GM18499 (cell line): ENCODE data around the gene SLFN12L.
"Not testable (repeated sequence)": the region's sequence is repeated elsewhere in the genome, so short reads cannot be mapped to it uniquely, and the experiment has no call there.

Source experiments
- ATAC-seq: cut with Tn5 transposase; IDR thresholded peaks from one replicate; pipeline ENCODE4 v1.9.1; 2021; ENCODE audit warnings: moderate number of reproducible peaks; ENCODE audit not compliant: insufficient read depth, unreplicated experiment

Gene SLFN12L

DNA sequence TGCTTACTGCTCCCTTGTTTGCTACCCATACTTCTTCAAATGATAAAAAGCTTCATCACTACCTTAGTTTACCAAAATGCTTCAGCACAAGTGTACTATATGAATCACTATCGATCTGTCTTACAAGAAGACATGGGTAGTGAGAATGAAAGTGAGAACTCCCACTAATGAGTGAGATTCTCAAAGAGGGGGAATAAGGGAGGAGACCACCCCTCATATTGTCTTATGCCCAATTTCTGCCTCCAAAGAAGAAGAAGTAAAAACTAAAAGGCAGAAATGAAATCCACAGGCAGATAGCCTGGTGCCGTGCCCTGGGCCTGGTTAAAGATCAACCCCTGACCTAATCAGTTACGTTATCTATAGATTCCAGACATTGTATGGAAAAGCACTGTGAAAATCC is 29.8 kb downstream of the SLFN12L start:
- not testable (repeated sequence) for ATAC-seq

DNA sequence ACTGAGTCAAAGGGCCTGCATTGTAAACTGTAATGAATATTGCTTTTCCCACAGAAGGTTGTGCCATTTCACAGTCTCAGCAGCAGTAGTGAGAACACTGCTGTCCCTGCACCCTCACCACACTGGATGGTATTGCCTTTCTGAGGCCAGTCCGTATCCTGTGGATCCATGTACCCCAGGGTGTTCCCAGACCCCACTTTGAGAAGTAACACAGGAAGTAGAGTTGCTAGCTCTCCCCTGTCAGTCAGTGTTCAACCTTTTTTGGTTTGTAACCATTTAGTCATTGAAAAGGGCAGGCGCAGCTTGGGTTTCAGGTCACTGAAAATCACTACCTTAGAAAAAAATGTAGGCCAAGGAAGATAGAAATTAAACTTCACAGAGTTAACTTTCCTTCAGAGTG is 37.9 kb downstream of the SLFN12L start:
- ATAC-seq = no peak

DNA sequence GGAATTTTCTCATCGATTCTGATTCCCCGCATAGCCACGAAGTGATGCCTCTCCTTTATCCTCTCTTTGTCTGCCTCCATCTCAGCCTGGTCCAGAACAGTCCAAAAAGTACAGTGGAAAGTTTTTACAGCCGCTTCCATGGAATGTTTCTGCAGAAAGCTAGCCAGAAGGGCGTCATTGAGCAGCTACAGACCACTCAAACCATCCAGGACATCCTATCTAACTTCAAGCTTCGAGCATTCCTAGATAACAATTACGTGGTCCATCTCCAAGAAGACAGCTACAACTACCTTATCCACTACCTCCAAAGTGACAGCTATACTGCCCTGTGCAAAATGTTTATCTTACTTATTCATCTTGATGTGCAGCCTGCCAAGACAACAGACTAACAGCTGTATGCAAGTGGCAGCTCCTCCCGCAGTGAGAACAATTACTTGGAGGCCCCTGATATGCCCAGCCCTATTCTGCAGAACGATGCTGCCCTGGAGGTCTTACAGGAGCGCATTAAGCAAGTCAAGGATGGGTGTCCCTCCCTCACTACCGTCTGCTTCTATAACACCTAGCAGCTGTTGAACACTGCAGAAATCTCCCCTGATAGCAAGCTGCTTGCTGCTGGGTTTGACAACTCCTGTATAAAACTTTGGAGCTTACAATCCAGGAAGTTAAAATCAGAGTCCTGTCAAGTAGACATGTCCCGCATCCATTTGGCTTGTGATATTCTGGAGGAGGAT is 38.9 kb downstream of the SLFN12L start:
- ATAC-seq = no peak

DNA sequence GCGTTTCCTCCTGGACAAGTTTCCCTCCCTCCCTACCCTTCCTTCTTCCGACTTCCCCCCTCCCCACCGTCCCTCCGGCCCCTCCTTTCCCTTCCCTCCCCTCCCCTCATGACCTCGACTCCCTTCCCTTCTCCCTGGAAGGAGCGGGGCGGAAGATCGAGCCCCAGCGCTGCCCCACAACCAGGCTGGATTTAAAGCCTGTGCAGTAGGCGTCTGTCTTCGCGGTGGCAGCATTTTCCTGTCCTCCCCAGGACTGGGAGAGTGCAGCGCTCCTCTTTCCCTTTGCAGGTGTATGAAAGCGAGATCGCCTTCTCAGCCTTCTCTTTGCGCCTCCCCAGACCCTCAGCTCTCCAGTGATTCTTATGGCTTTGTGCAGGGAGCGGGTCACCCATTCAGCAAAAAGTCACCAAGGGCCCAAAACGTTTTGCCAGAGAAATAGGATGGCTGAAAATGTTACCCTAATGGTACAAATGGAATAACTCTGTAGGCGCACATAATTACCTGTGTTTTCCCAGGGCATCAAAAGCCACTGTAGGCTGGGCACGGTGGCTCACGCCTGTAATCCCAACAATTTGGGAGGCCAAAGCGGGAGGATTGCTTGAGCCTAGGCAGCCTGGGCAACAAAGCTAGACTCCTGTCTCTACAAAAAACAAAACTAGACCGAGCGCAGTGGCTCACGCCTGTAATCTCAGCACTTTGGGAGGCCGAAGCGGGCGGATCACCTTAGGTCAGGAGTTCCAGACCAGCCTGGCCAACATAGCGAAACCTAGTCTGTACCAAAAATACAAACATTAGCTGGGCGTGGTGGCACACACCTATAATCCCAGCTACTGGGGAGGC is 40.8 kb downstream of the SLFN12L start:
- no peak for ATAC-seq

DNA sequence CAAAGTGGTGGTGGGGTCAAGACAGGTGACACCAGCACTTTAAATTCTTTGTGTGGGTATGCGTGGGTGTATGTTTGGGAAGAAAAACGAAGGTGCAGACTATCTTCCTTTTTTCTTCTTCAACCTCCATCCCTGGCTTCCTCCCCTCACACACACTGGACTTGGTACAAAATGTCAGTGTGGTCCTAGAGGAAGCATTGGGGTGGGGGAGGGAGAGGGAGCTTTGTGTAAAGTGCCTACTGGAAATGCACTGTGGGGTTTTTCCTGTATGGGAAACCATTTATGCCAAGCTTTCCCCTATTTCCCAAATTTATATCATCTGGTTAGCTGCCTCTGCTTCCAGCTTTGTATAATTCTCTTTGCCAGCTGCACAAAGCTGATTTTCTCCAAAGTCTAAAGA is 44.4 kb downstream of the SLFN12L start:
- ATAC-seq = no peak

DNA sequence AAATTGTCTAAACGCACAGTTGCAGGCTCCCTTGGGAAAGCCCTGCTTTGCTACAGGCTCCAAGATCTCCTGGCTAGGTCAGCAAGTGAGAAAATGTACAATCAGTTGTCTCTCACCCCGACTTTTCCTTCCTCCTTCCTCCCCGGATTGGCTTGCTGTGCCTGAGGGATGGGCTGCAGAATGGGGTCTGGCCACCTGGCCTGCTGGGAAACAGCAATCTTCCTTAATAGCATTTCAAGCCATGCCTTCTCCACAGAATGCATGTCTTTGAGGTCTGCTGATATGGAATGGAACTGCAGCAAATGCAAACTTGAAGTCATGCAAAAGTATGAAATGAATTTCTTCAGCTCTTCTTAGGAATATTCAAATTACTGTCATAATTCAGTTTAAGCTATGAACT is 46.1 kb downstream of the SLFN12L start:
- ATAC-seq = no peak

DNA sequence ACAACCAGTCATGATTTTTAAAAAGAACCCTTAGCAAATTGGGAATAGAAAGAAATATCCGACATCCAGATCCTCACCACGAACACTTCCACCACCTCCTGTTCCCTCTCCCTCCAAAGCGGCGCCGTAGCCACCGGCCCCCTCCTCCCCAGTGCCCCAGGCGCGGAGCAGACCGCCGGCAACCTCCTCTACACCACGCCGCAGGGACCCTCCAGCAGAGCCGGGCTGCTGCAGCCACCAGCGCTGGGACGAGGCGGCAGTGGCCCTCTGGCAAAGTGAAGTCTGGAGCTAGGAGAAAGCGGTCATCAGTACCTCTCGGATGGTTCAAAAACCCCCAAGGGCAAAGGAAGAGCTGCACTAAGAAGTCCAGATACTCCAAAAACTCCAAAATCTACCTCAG is 47.5 kb downstream of the SLFN12L start:
- ATAC-seq = no peak

DNA sequence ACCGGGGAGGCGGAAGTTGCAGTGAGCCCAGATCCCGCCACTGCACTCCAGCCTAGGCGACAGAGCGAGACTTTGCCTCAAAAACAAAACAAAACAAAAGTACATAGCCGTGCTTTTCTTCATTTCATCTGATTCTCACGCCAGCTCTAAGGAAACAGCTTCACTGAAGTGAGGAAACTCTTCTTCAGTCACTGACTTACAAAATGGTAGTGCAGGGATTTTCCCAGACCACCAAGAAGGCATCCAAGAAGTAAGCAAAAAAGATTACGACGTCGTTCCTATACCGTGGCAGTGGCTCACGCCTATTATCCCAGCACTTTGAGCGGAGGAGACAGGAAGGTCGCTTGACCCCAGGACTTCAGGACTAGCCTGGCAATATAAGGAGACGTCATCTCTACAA is 48.5 kb downstream of the SLFN12L start:
- ATAC-seq = no peak

DNA sequence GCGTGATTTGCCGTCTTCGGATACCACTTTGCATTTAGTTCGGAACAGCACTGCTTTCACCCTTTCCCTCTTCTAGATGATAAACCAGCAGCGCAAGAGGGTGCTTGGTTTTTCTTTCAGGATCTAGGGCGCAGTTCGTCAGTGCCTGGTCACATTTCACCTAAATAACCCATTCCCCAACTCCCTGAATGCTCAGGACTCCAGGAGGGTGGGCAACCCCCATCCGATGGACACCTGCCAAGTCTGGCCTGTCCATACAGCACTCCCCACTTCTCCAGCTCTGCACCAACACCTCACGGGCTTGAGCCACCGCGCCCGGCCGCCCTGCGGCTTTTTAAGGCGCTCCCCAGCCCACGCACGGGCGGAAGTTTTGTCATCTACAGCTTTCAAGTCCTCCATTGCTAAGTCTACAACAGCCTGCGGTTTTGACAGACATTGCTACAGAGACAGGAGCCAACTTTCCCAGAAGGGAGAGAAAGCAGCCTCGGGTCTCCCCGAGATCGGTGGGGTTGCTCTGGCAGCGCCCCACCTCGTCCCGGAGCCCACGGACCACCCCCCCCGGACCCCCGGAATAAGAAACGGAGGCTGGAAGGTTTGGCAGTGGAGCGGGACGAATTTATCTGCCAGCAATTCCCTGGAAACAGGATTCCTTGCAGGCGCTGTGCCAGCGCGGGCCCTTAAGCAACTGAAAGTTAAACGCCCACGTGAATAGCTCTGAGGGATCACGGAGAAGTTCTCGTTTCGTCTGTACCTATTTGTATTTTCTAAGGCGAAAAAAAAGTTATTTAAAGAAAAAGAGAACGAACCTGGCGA is 50.4 kb downstream of the SLFN12L start:
- ATAC-seq = no peak

DNA sequence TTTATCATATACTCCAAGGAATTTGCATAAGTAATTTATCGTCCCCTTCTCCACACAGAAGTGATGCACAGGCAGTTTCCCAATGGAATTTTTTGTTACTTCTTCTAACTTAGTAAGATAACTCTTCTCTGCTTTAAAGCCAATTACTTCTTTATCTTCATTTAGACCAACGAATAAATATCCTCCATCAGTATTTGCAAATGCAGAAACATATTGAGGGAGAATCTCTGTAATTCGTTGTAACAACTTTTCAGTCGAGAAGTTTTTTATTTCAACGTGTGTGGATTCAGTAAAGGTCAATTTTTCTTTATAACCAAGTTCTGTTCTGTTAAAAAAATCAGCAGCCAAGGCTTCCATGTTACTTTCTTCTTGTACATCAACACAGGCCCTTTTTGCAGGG is 58.2 kb downstream of the SLFN12L start:
- no peak for ATAC-seq

DNA sequence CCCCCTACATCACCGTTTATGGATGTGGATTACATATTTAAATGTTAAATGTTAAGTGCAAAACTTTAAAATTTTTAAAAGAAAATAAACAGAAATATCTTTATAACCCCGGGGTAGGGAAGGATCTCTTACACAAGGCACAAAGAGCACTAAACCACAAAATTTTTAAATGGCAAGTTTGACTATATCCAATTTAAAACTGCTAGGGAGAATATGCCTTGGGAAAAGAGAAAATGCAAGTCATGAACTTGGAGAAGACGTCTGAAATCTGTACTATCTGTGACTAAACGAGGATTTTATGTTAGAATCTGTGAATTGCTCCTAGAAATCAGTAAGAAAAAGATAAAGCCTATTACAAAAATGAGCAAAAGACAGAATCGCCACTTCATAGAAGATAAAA is 60.2 kb downstream of the SLFN12L start:
- ATAC-seq = no peak

DNA sequence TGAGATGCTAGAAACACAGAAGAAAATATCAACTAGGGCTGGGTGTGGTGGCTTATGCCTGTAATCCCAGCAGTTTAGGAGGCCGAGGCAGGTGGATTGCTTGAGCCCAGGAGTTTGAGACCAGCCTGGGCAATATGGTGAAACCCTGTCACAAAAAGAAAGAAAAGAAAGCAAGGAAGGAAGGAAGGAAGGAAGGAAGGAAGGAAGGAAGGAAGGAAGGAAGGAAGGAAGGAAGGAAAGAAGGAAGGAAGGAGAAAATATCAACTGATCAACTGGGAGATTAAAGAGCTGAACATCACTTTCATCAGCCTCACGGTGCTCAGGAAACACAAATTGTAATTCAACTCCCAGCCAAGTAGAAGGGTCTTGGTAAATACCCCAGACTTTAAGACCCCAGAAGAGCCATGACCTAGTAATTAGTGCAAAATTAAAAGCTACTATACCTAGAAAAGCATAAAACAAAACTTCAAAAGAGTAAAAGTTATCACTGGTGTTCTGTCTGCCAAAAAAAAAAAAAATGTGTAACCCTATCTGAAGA is 61.1 kb downstream of the SLFN12L start:
- ATAC-seq = no peak

DNA sequence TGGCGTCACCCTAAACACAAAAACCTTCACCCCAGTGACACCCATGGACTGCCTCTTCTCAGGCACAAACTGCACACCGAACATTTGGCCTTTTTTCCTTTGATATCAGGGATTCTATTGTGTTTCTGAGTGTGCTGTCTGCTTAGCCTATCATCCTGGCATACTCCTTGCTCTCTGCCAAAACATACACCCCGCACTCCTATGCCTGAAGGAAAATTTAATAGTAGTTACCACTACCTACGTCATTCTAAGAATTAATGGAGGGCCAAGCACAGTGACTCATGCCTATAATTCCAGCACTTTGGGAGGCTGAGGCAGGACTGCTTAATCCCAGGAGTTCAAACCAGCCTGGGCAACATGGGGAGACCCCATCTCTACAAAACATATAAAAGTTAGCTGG is 69.0 kb downstream of the SLFN12L start:
- no peak for ATAC-seq

DNA sequence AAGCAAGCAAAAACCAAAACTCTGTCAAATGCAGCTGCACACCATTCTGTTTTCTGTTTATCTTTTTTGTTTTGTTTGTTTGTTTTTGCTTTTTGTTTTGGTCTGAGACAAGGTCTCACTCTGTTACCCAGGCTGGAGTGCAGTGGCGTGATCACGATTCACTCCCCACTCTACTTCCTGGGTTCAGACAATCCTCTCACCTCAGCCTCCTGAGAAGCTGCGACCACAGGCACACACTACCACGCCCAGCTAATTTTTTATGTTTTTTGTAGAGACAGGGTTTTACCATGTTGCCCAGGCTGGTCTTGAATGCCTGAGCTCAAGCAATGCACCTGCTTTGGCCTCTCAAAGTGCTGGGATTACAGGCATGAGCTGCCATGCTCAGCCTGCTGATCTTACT is 69.7 kb downstream of the SLFN12L start:
- ATAC-seq = no peak

DNA sequence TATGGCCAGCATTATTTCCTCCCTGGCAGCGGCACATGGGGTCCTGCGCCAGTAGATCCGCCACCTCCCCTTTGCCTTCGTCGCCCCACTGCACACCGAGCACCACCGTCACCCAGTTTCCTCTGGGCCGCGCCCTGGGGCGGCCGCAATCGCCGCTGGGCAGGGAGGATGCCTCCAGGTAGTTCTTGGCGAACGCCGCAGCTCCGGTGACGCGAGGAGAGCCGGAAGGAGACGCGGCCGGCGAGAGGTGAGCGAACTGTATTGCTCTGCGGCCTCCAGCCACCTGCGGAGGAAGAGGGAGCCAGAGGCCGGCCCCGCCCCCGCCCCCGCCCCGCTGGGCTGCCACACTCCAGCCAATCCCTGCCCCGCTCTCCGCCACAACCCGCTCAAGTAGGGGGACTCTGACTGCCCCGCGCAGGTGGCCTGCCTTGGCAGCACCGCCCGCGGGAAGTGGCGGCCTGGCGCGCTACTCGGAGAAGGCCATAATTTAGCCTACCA is 77.1 kb downstream of the SLFN12L start:
- ATAC-seq = no peak

DNA sequence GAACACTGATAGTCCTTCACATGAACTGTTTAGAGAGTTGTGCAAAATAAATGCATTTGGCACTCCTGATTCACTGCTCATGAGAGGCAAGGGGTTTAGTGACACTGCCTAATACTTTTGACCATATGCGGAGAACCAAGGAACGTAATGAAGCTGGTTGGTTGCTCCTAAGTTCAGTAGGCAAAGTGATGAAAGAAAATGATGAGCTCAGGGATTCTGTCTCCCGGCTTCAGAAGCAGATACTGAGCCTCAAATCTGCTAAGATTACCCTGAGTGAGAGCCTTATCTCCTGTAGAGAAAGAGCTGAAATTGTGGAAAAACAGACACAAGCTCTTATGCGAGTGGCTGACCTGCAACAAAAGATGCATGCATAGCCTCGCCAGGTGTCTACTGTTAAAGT is 83.4 kb downstream of the SLFN12L start:
- ATAC-seq = not testable (repeated sequence)

DNA sequence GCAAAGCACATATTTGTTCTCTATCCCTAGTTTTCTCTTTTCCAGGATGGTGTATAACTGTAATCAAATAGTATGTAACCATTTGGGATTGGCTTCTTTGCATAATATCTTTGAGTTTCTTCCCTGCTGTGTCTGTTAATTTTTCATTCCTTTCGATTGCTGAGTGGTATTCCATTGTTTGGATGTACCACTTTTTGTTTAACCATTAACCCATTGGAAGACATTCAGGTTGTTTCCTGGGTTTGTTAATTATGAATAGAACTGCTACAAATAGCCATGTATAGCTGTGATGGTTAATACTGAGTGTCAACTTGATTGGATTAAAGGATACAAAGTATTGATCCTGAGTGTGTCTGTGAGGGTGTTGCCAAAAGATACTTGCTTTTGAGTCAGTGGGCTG is 84.3 kb downstream of the SLFN12L start:
- no peak for ATAC-seq

DNA sequence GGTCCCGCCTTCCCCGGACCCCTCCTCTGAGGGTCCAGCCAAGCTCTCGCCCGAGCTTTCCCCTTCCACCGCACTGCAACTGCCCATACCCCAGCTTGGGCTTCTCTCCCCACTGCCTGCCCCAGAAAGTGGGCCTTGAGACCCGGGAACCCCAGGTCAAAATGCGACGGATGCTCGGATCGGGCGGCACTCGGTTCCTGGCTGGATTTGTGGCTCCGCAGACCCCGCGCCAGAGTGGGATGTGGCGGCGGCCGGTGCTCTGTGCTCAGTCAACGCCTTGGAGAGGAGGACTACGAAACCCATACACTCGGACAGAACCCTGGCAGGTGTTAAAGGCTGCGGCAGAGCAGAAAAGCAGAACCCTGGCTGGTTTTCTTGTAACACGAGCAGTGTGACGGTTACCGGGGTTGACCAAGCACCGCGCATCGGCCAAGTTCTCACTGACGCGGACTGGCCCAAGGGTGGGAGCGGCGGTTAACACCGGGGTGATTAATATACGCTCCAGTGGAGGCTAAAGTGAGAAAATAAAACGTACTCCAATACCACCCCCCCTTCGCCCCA is 88.0 kb downstream of the SLFN12L start:
- no peak for ATAC-seq

DNA sequence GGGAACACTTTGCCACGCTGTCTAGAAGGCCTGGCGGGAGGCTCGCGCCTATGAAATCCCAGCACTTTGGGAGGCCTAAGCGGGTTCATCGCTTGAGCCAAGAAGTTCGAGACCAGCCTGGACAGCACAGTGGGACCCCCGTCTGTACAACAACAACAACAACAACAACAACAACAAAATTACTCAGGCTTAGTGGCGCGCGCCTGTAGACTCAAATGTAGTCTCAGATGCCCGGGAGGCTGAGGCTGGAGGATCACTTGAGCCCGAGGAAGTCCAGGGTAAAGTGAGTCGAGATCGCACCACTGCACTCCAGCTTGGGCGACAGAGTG is 88.6 kb downstream of the SLFN12L start:
- no peak for ATAC-seq

DNA sequence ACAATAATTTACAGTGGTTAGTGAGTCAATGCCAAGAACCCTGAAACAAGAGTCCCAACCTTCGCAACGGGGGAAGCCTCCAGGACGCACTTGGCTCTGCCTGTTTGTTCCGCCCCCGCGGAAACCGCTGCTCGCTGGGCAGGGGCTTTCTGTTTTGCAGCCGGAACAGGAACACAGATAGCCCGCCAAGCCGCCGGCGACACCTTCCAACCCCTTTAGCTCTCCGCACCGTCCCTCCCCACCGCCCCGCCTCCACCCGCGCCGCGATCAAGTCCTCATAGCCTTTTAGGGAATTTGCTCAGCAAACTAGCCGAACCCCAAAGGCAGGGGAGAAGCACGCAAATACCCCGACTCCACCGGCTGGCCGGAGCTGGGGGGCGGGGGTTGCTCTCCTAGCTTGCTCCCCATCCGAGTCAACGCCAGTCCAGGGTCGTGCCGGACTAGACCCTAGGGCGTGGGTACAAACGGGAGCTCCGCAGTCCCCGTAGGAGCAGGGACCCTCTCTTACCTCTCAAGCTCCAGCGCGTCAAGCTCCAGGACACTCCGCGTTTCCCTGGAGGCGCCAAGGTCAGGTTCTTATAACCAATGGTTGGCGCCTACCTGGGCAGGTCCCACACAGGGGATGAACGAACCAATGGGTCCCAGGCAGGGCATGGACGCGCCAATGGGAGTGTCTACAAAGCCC is 89.1 kb downstream of the SLFN12L start, which contains the start of gene SLFN13:
TSS of gene SLFN13 (minus strand) at position 553 of the 685 bp plus-strand sequence. CDS start 3,086 bp downstream, outside the sequence.
- peak; percentile 47 for ATAC-seq
